ENCODE measurements around the gene PLCD4.

PLCD4 gene

GRCh38 chr2:218635719-218636118 lies 28.0 kb downstream of the PLCD4 start:
- H3K4me3 ChIP-seq (ENCODE audit: low read length) = no peak overlapping the region
- TF ChIP-seq CTCF (conservative IDR thresholded peaks at IDR 0.05; ENCODE audit: low read depth, low read length) = no peak
- no peak for DNase-seq (ENCODE audit: low read depth)

- H3K4me3 ChIP-seq (ENCODE audit: low read length) = no peak overlapping the region
- TF ChIP-seq CTCF (conservative IDR thresholded peaks at IDR 0.05; ENCODE audit: low read depth, low read length) = no peak
- DNase-seq (ENCODE audit: low read depth) = no peak
Observed at GRCh38 chr2:218638372-218638771, 30.7 kb downstream of the PLCD4 start.

- no peak overlapping the region for H3K4me3 ChIP-seq (ENCODE audit: low read length)
- no peak for TF ChIP-seq CTCF (conservative IDR thresholded peaks at IDR 0.05; ENCODE audit: low read depth, low read length)
- no peak for DNase-seq (ENCODE audit: low read depth)
Observed at GRCh38 chr2:218642121-218642656, 34.5 kb downstream of the PLCD4 start.

- no peak overlapping the region for H3K4me3 ChIP-seq (ENCODE audit: low read length)
- no peak for TF ChIP-seq CTCF (conservative IDR thresholded peaks at IDR 0.05; ENCODE audit: low read depth, low read length)
- DNase-seq (ENCODE audit: low read depth) = no peak
Observed at GRCh38 chr2:218642786-218643185, 35.1 kb downstream of the PLCD4 start.

- TF ChIP-seq CTCF (conservative IDR thresholded peaks at IDR 0.05; ENCODE audit: low read depth, low read length) = no peak
- no peak overlapping the region for H3K4me3 ChIP-seq (ENCODE audit: low read length)
- no peak for DNase-seq (ENCODE audit: low read depth)
Observed at GRCh38 chr2:218643751-218644310, 36.1 kb downstream of the PLCD4 start.

GRCh38 chr2:218644721-218645120 lies 37.0 kb downstream of the PLCD4 start:
- no peak for DNase-seq (ENCODE audit: low read depth)
- TF ChIP-seq CTCF (conservative IDR thresholded peaks at IDR 0.05; ENCODE audit: low read depth, low read length) = no peak
- H3K4me3 ChIP-seq (ENCODE audit: low read length) = no peak overlapping the region

GRCh38 chr2:218645126-218645525 lies 37.4 kb downstream of the PLCD4 start:
- TF ChIP-seq CTCF (conservative IDR thresholded peaks at IDR 0.05; ENCODE audit: low read depth, low read length) = no peak
- no peak overlapping the region for H3K4me3 ChIP-seq (ENCODE audit: low read length)
- DNase-seq (ENCODE audit: low read depth) = no peak

All from retinal pigment epithelial cell (primary cell).